ENCODE results near the gene DGKG. TPM values are rescaled to one million over a fixed set of nuclear protein-coding genes. Genes with fewer than 3 reads are reported as not detected.

The DGKG gene
- polyA plus RNA-seq, 2 of the 4 experiments (the other 2 are of a cell fraction), result 11.5 to 13.3 TPM

- DNase-seq (ENCODE audit: low read depth in 1 of 2, low spot score in 1 of 2), result no peak
- ChIA-PET POLR2A (no interaction called here), CTCF (interaction anchor here (1.3 to 5.6 kb wide), 3 partner anchors 11 to 286 kb away, joined by 4 to 31 read pairs (median 12); no protein-coding TSS in a partner anchor)
- Histone ChIP-seq H3K9me3 (no peaks in the 10 kb centered on the region), H3K4me3 (no peak overlapping the region), H3K27ac (no peak overlapping the region), H3K4me1 (no peaks in the 10 kb centered on the region; the same call in 2 of the 3 replicates), H3K4me2 (no peak overlapping the region)
- ATAC-seq, result no peak
- 63% methylated on average over 17 of the region's 17 CpGs for WGBS (ENCODE audit: missing lambda C conversion rate)
- TF ChIP-seq PHF8 (IDR thresholded peaks at IDR 0.05; ENCODE audit: borderline replicate concordance, low read depth) (no peak), GATA3 (IDR thresholded peaks at IDR 0.05; ENCODE audit: borderline replicate concordance) (no peak), KDM1A (IDR thresholded peaks at IDR 0.05; ENCODE audit: low read depth) (no peak), MAFK (IDR thresholded peaks at IDR 0.05; ENCODE audit: partially characterized antibody) (no peak), RCOR1 (IDR thresholded peaks at IDR 0.05; ENCODE audit: low read depth, low read length) (no peak), HDAC2 (IDR thresholded peaks at IDR 0.05) (no peak), EHF (CRISPR knock-in tag; IDR thresholded peaks at IDR 0.05) (no peak)
- no peak for FAIRE-seq
Observed at GRCh38 chr3:186254676-186255650, 107.1 kb downstream of the DGKG start.

- TF ChIP-seq KDM1A (IDR thresholded peaks at IDR 0.05; ENCODE audit: low read depth), result no peak
- TF ChIP-seq RNF2 (IDR thresholded peaks at IDR 0.05; ENCODE audit: borderline replicate concordance, low read depth), result no peak
- TF ChIP-seq HOXA7 (CRISPR knock-in tag; IDR thresholded peaks at IDR 0.05), result no peak
- no peak for TF ChIP-seq HOXB5 (CRISPR knock-in tag; IDR thresholded peaks at IDR 0.05)
- TF ChIP-seq BHLHE40 (IDR thresholded peaks at IDR 0.05; ENCODE audit: low read depth, low read length), result no peak
- no peak for TF ChIP-seq CHD4 (IDR thresholded peaks at IDR 0.05; ENCODE audit: borderline replicate concordance)
- no peak for TF ChIP-seq FOSB (CRISPR knock-in tag; IDR thresholded peaks at IDR 0.05)
- no peak for TF ChIP-seq POLR2A (IDR thresholded peaks at IDR 0.05; ENCODE audit: low read length)
- TF ChIP-seq HMGXB4 (CRISPR knock-in tag; IDR thresholded peaks at IDR 0.05; ENCODE audit: borderline replicate concordance), result no peak
- TF ChIP-seq ESRRA (IDR thresholded peaks at IDR 0.05; ENCODE audit: borderline replicate concordance, low read length), result no peak
- no peak for TF ChIP-seq HEYL (CRISPR knock-in tag; IDR thresholded peaks at IDR 0.05)
- no peak for TF ChIP-seq ZFP36 (IDR thresholded peaks at IDR 0.05; ENCODE audit: borderline replicate concordance, partially characterized antibody)
- TF ChIP-seq CBX8 (IDR thresholded peaks at IDR 0.05), result no peak
- TF ChIP-seq ELK1 (IDR thresholded peaks at IDR 0.05; ENCODE audit: low read depth, low read length), result no peak
- no peak for TF ChIP-seq ATOH8 (CRISPR knock-in tag; IDR thresholded peaks at IDR 0.05; ENCODE audit: low read depth)
- no peak for TF ChIP-seq MAZ (IDR thresholded peaks at IDR 0.05; ENCODE audit: borderline replicate concordance, low read depth, low read length)
- no peak for TF ChIP-seq CBX2 (IDR thresholded peaks at IDR 0.05; ENCODE audit: borderline replicate concordance, low read depth)
- ATAC-seq, result no peak
- H3K4me2 ChIP-seq, result no peak overlapping the region
- H3K4me3 ChIP-seq, result no peak overlapping the region
- H3K4me1 ChIP-seq, result no peaks in the 10 kb centered on the region
- DNase-seq (ENCODE audit: low read depth in 1 of 2, low spot score in 1 of 2), result no peak
- ChIA-PET POLR2A (no interaction called here), CTCF (interaction anchor here (1.7 to 5.6 kb wide), 2 partner anchors 9 to 288 kb away, joined by 8 to 31 read pairs; no protein-coding TSS in a partner anchor)
- 68% methylated on average over 7 of the region's 8 CpGs for WGBS (ENCODE audit: missing lambda C conversion rate)
- H3K9me3 ChIP-seq, result no peaks in the 10 kb centered on the region
- H3K27ac ChIP-seq, result no peak overlapping the region
- no peak for FAIRE-seq
Observed at GRCh38 chr3:186251948-186252619, 110.0 kb downstream of the DGKG start.

Measured in A549 (cell line).